ENCODE results near the gene KRTAP5-10.
"Not testable (repeated sequence)": the region's sequence is repeated elsewhere in the genome, so short reads cannot be mapped to it uniquely, and the experiment has no call there.

KRTAP5-10 gene

DNA sequence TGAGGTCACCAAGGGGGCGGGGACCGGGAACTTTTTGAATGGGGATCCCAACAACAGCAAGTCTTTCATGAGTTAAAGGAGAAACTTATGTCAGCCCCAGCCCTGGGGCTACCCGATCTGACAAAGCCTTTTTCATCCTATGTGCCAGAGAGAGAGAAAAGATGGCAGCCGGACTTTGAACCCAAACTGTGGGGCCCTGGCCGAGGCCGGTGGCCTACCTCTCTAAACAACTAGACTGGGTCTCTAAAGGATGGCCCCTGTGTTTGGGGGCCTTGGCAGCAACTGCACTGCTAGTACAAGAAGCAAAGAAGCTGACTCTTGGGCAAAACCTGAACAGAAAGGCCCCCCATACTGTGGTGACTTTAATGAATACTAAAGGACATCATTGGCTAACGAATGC is 48.6 kb downstream of the KRTAP5-10 start:
- not testable (repeated sequence) for ATAC-seq

DNA sequence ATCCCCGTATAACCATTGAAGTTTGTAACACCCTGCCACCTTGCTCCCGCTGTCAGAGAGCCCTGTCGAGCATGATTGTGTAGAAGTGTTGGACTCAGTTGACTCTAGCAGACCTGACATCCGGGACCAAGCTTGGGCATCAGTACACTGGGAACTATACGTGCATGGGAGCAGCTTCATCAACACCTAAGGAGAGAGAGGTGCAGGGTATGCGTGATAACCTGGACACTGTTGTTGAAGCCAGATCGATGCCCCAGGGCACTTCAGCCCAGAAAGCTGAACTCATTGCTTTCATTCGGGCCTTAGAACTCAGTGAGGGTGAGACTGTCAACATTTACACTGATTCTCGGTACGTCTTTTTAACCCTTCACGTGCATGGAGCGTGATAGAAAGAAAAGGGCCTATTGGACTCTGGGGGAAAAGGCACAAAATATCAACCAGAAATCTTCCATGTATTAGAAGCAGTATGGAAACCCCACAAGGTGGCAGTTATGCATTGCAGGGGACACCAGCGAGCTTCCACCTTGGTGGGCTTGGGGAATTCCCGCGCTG is 49.1 kb downstream of the KRTAP5-10 start:
- ATAC-seq = not testable (repeated sequence)

DNA sequence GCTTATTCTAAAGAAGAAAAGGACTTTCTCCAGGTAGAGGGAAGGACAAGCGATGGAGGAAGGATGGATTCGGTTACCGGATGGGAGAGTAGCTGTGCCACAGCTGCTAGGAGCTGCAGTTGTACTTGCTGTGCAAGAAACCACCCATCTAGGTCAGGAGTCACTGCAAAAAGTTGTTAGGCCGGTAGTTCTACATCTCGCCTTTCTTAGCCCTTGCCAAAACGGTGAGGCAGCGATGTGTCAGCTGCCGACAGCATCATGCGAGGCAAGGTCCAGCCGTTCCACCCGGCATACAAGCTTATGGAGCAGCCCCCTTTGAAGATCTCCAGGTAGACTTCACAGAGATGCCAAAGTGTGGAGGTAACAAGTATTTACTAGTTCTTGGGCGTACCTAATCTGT is 49.6 kb downstream of the KRTAP5-10 start:
- ATAC-seq = not testable (repeated sequence)

All from activated CD4-positive, CD25-positive, alpha-beta regulatory T cell treated with anti-CD3 and anti-CD28 coated beads, Interleukin-2, amount 50 U/mL, for 24 hours (primary cell).